H9 (cell line): ENCODE measurements around the gene RHBDD2. TPM values are rescaled to one million over a fixed set of nuclear protein-coding genes. Genes with fewer than 3 reads are reported as not detected.

Experiments
- DNase-seq: peaks from one replicate; pipeline ENCODE4 v3.0.0-alpha.2; 2017
- H2AFZ ChIP-seq: one replicate; pipeline ENCODE4 v1.6.1; 2013; ENCODE audit warnings: mild to moderate bottlenecking, low read length, control low read depth, moderate library complexity
- H2AK5ac ChIP-seq: 2 replicates; pipeline ENCODE4 v1.6.1; 2013; ENCODE audit warnings: low read length, control low read depth, mixed read lengths; ENCODE audit not compliant: insufficient read length
- H2BK120ac ChIP-seq: one replicate; pipeline ENCODE4 v1.6.1; 2013; ENCODE audit warnings: low read depth, mild to moderate bottlenecking, low read length, control low read depth, inconsistent platforms; ENCODE audit not compliant: poor library complexity, severe bottlenecking
- H2BK12ac ChIP-seq: 2 replicates; pipeline ENCODE4 v1.6.1; 2013; ENCODE audit warnings: low read length, control low read depth, mixed read lengths, low read depth; ENCODE audit not compliant: insufficient read length
- H2BK15ac ChIP-seq: 2 replicates; pipeline ENCODE4 v1.6.1; 2013; ENCODE audit warnings: low read depth, low read length, control low read depth
- H2BK20ac ChIP-seq: one replicate; pipeline ENCODE4 v1.6.1; 2013; ENCODE audit warnings: low read depth, mild to moderate bottlenecking, low read length, control low read depth, inconsistent platforms; ENCODE audit not compliant: poor library complexity, severe bottlenecking
- H2BK5ac ChIP-seq: 2 replicates; pipeline ENCODE4 v1.6.1; 2013; ENCODE audit warnings: low read length, control low read depth, mixed read lengths; ENCODE audit not compliant: insufficient read length
- H3K14ac ChIP-seq: 2 replicates; pipeline ENCODE4 v1.6.1; 2013; ENCODE audit warnings: low read length, control low read depth; ENCODE audit not compliant: insufficient read depth
- H3K18ac ChIP-seq: 2 replicates; pipeline ENCODE4 v1.6.1; 2013; ENCODE audit warnings: low read depth, mild to moderate bottlenecking, mixed read lengths, low read length, control low read depth; ENCODE audit not compliant: insufficient read length
- H3K23ac ChIP-seq: 2 replicates; pipeline ENCODE4 v1.6.1; 2013; ENCODE audit warnings: low read length, control low read depth, mixed read lengths, low read depth; ENCODE audit not compliant: insufficient read length
- H3K23me2 ChIP-seq: 2 replicates; pipeline ENCODE4 v1.6.1; 2013; ENCODE audit warnings: low read depth, mild to moderate bottlenecking, mixed read lengths, low read length, control low read depth; ENCODE audit not compliant: insufficient read length, poor library complexity, severe bottlenecking
- H3K27ac ChIP-seq: 2 replicates; pipeline ENCODE4 v1.5.1; 2013; ENCODE audit warnings: low read length, control low read depth, mixed read lengths, low read depth; ENCODE audit not compliant: insufficient read length
- H3K27me3 ChIP-seq: 2 replicates; pipeline ENCODE4 v1.6.1; 2013; ENCODE audit warnings: low read length, control low read depth, inconsistent platforms; ENCODE audit not compliant: insufficient read depth
- H3K4ac ChIP-seq: 2 replicates; pipeline ENCODE4 v1.6.1; 2013; ENCODE audit warnings: low read depth, mild to moderate bottlenecking, control low read depth, inconsistent platforms, low read length, moderate library complexity
- H3K4me1 ChIP-seq: 2 replicates; pipeline ENCODE4 v1.6.1; 2013; ENCODE audit warnings: low read length, control low read depth, inconsistent platforms; ENCODE audit not compliant: insufficient read depth
- H3K4me2 ChIP-seq: 2 replicates; pipeline ENCODE4 v1.6.1; 2013; ENCODE audit warnings: low read length, control low read depth, mixed read lengths; ENCODE audit not compliant: insufficient read length, insufficient read depth
- H3K56ac ChIP-seq: 2 replicates; pipeline ENCODE4 v1.6.1; 2013; ENCODE audit warnings: low read depth, mild to moderate bottlenecking, mixed read lengths, low read length, control low read depth; ENCODE audit not compliant: insufficient read length
- H3K79me1 ChIP-seq: 2 replicates; pipeline ENCODE4 v1.6.1; 2013; ENCODE audit warnings: low read depth, mild to moderate bottlenecking, moderate library complexity, low read length, control low read depth, inconsistent platforms; ENCODE audit not compliant: insufficient read depth, poor library complexity, severe bottlenecking
- H3K79me2 ChIP-seq: 2 replicates; pipeline ENCODE4 v1.6.1; 2013; ENCODE audit warnings: low read length, control low read depth, inconsistent platforms; ENCODE audit not compliant: insufficient read depth
- H3K9ac ChIP-seq: 2 replicates; pipeline ENCODE4 v1.6.1; 2013; ENCODE audit warnings: low read length, control low read depth, mixed read lengths; ENCODE audit not compliant: insufficient read length; ENCODE audit errors: extremely low read depth
- H3K9me3 ChIP-seq: one replicate; pipeline ENCODE4 v1.6.1; 2013; ENCODE audit warnings: low read depth, low read length, inconsistent platforms; ENCODE audit not compliant: control insufficient read depth
- H3T11ph ChIP-seq: one replicate; pipeline ENCODE4 v1.6.1; 2013; ENCODE audit warnings: mild to moderate bottlenecking, low read length, control low read depth, inconsistent platforms
- H4K20me1 ChIP-seq: one replicate; pipeline ENCODE4 v1.6.1; 2013; ENCODE audit not compliant: control insufficient read depth, insufficient read length, insufficient read depth
- H4K5ac ChIP-seq: 2 replicates; pipeline ENCODE4 v1.6.1; 2013; ENCODE audit warnings: low read depth, mild to moderate bottlenecking, mixed read lengths, low read length, control low read depth; ENCODE audit not compliant: insufficient read length
- H4K8ac ChIP-seq: replicated peaks from 2 replicates; pipeline ENCODE4 v1.6.1; 2013; ENCODE audit warnings: low read length, control low read depth, mixed read lengths, low read depth; ENCODE audit not compliant: insufficient read length
- H4K91ac ChIP-seq: 2 replicates; pipeline ENCODE4 v1.6.1; 2013; ENCODE audit warnings: low read depth, mild to moderate bottlenecking, moderate library complexity, mixed read lengths, low read length, control low read depth; ENCODE audit not compliant: insufficient read length
- H3K27ac Mint-ChIP-seq, 3 experiments: 2 replicates in 2 of 3; 3 replicates in 1 of 3; pipeline ENCODE4 v1.8.0; 2020 to 2021; ENCODE audit warnings: mixed read lengths in 3 of 3, mild to moderate bottlenecking in 1 of 3, moderate library complexity in 1 of 3
- H3K27me3 Mint-ChIP-seq: 2 replicates; pipeline ENCODE4 v1.8.0; 2021; ENCODE audit warnings: low read depth, mild to moderate bottlenecking, moderate library complexity, mixed read lengths
- H3K36me3 Mint-ChIP-seq, 3 experiments: 2 replicates in 2 of 3; 3 replicates in 1 of 3; pipeline ENCODE4 v1.8.0; 2020 to 2021; ENCODE audit warnings: low read depth in 3 of 3, mixed read lengths in 3 of 3; ENCODE audit not compliant: insufficient read depth in 1 of 3
- H3K4me1 Mint-ChIP-seq, 2 experiments: 2 replicates each; pipeline ENCODE4 v1.8.0; 2020; ENCODE audit warnings: mixed read lengths in 2 of 2
- H3K4me3 Mint-ChIP-seq, 2 experiments: 2 replicates in 1 of 2; 3 replicates in 1 of 2; pipeline ENCODE4 v1.8.0; 2020 to 2021; ENCODE audit warnings: mild to moderate bottlenecking in 2 of 2, mixed read lengths in 2 of 2, moderate library complexity in 1 of 2
- H3K9me3 Mint-ChIP-seq, 2 experiments: 2 replicates in 1 of 2; 3 replicates in 1 of 2; pipeline ENCODE4 v1.8.0; 2020; ENCODE audit warnings: mild to moderate bottlenecking in 2 of 2, mixed read lengths in 2 of 2, moderate library complexity in 1 of 2
- WGBS: extraction: QIAGEN DNeasy Blood & Tissue Kit; methylation state at CpG from one replicate; pipeline ENCODE4 v1.1.7; 2013; ENCODE audit warnings: missing lambda C conversion rate, low lambda C conversion rate, mixed read lengths; ENCODE audit not compliant: insufficient read length; ENCODE audit errors: extremely low coverage; 5-methylcytosine and 5-hydroxymethylcytosine counted together
- total RNA-seq: library from RNA; stranded (reverse); gene quantifications from 2 replicates; pipeline ENCODE4 v1.2.1, GENCODE V29; 2021
- TF ChIP-seq, protein P1 (sequence below): fragments of 200-600 bp; sonication (generic); conservative IDR thresholded peaks from 3 replicates; pipeline ENCODE4 v1.8.0; 2021; ENCODE audit warnings: antibody characterized with exemption, mild to moderate bottlenecking

Gene RHBDD2
- total RNA-seq, 1 experiment from 2014 or later = 30.0 TPM

DNA sequence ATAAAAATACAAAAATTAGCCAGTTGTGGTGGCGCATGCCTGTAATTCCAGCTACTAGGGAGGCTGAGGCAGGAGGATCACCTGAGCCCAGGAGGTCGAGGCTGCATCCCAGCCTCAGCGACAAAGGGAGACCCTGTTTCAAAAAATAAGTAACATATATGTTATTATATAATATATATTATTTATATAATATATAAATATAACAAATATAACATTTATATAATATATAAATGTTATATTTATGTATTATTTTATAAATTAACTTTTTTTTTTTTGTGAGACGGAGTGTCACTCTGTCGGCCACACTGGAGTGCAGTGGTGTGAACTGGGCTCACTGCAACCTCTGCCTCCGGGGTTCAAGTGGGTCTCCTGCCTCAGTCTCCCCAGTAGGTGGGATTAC lies 34.6 kb downstream of the RHBDD2 start:
- Histone ChIP-seq H3K4me2 (no peak overlapping the region), H3K27me3 (no peaks in the 10 kb centered on the region), H3K79me1 (peaks cover 2% of the 10 kb centered on the region), H3T11ph (no peak overlapping the region), H3K14ac (no peak overlapping the region), H3K27ac (no peak overlapping the region), H3K56ac (no peak overlapping the region), H2BK120ac (no peak overlapping the region), H2AK5ac (no peak overlapping the region), H4K8ac (no peak overlapping the region), H3K4me1 (no peaks in the 10 kb centered on the region), H2BK5ac (no peak overlapping the region), H3K9me3 (no peaks in the 10 kb centered on the region), H2BK12ac (no peak overlapping the region), H3K79me2 (peaks cover 3% of the 10 kb centered on the region; the same call in 1 of the 2 replicates), H3K23ac (no peak overlapping the region), H4K5ac (no peak overlapping the region), H2BK15ac (no peak overlapping the region), H3K18ac (no peak overlapping the region), H2AFZ (no peak overlapping the region), H3K9ac (no peak overlapping the region), H3K4ac (no peak overlapping the region), H2BK20ac (no peak overlapping the region), H4K91ac (no peak overlapping the region), H4K20me1 (no peaks in the 10 kb centered on the region), H3K23me2 (peaks cover 8% of the 10 kb centered on the region)
- TF ChIP-seq, protein P1, sequence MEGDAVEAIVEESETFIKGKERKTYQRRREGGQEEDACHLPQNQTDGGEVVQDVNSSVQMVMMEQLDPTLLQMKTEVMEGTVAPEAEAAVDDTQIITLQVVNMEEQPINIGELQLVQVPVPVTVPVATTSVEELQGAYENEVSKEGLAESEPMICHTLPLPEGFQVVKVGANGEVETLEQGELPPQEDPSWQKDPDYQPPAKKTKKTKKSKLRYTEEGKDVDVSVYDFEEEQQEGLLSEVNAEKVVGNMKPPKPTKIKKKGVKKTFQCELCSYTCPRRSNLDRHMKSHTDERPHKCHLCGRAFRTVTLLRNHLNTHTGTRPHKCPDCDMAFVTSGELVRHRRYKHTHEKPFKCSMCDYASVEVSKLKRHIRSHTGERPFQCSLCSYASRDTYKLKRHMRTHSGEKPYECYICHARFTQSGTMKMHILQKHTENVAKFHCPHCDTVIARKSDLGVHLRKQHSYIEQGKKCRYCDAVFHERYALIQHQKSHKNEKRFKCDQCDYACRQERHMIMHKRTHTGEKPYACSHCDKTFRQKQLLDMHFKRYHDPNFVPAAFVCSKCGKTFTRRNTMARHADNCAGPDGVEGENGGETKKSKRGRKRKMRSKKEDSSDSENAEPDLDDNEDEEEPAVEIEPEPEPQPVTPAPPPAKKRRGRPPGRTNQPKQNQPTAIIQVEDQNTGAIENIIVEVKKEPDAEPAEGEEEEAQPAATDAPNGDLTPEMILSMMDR = no peak
- Mint-ChIP-seq H3K9me3 (no peaks in the 10 kb centered on the region; a peak in 1 of 5 replicates), H3K4me1 (peaks cover 23 to 29% of the 10 kb centered on the region in 2 experiments), H3K27me3 (no peaks in the 10 kb centered on the region; the same call in 1 of the 2 replicates), H3K27ac (no peak overlapping the region), H3K36me3 (peaks cover 0 to 2% (median 1%) of the 10 kb centered on the region in 3 experiments; a peak in 1 of 7 replicates), H3K4me3 (no peak overlapping the region)
- DNase-seq = no peak
- no CpG with 5 or more reads among the region's 6 CpGs for whole genome bisulfite sequencing
